ENCODE results near the gene SAPCD1.

GRCh38 chr6:31775633-31776484 lies 13.4 kb downstream of the SAPCD1 start:
- TF ChIP-seq CTCF (IDR thresholded peaks at IDR 0.05; ENCODE audit: insufficient read depth, low read depth, low read length) (no peak), EZH2 (IDR thresholded peaks at IDR 0.05; ENCODE audit: insufficient read depth, low read length) (no peak)

Measured in astrocyte (in vitro differentiated cells and primary cell).